Endothelial cell of umbilical vein (primary cell): Measurements from ENCODE around the gene RBM5. TPM values are rescaled to one million over a fixed set of nuclear protein-coding genes. Genes with fewer than 3 reads are reported as not detected.

Source experiments
- BruUV-seq: library from RNA; stranded (reverse); fragments of 400-500 nt; replicated peaks from 2 replicates; lab custom pipeline; 2021; lab: Mats Ljungman, UMichigan
- CTCF ChIA-PET: fragments of 300-600, 350-600 bp; sonication (Branson Sonifier 250); formaldehyde crosslinking; loops from one replicate; lab custom pipeline; 2021; ENCODE audit warnings: antibody characterized with exemption, inconsistent platforms; lab: Charles Lee
- POLR2A ChIA-PET: fragments of 300-600, 350-600 bp; sonication (Branson Sonifier 250); formaldehyde crosslinking; loops from one replicate; lab custom pipeline; 2021; ENCODE audit warnings: antibody characterized with exemption, inconsistent platforms; lab: Charles Lee
- DNase-seq: peaks from one replicate; pipeline ENCODE4 v3.0.0-alpha.2; 2011; ENCODE audit warnings: low read depth, low spot score
- FAIRE-seq: peaks from 2 replicates; lab custom pipeline; 2011; peaks lifted over from hg19 to GRCh38; lab: Jason Lieb, UNC
- H2AFZ ChIP-seq: 2 replicates; pipeline ENCODE4 v1.6.0; 2012; ENCODE audit warnings: low read depth, low read length, control low read depth, inconsistent platforms
- H3K27ac ChIP-seq: 2 replicates; pipeline ENCODE4 v1.5.1; 2011; ENCODE audit warnings: low read depth, mild to moderate bottlenecking, control low read depth, low read length, moderate library complexity; ENCODE audit not compliant: insufficient read depth
- H3K27me3 ChIP-seq, 2 experiments: 2 replicates each; pipeline versions ENCODE4 v1.6.0 to v1.6.1; 2011; ENCODE audit warnings: low read length in 2 of 2, mixed read lengths in 1 of 2; ENCODE audit not compliant: control insufficient read depth in 2 of 2, insufficient read depth in 2 of 2
- H3K36me3 ChIP-seq, 2 experiments: 2 replicates in 1 of 2; 3 replicates in 1 of 2; pipeline ENCODE4 v1.5.1; 2011; ENCODE audit warnings: low read length in 2 of 2, mild to moderate bottlenecking in 1 of 2, moderate library complexity in 1 of 2; ENCODE audit not compliant: control insufficient read depth in 2 of 2, insufficient read depth in 2 of 2; ENCODE audit errors: extremely low read depth in 1 of 2
- H3K4me1 ChIP-seq: 3 replicates; pipeline ENCODE4 v1.5.1; 2011; ENCODE audit warnings: mild to moderate bottlenecking, low read length; ENCODE audit not compliant: control insufficient read depth, insufficient read depth; ENCODE audit errors: extremely low read depth
- H3K4me2 ChIP-seq: 2 replicates; pipeline ENCODE4 v1.6.1; 2011; ENCODE audit warnings: low read length, control low read depth, mixed read lengths; ENCODE audit not compliant: insufficient read depth
- H3K4me3 ChIP-seq, 3 experiments: fragments of 200-600 bp in 1 of 3; sonication (generic), shearing (Covaris generic) in 1 of 3; replicated peaks in 1 of 3; 2 replicates each; pipeline ENCODE4 v1.5.1; 2011 to 2016; ENCODE audit warnings: control low read depth in 3 of 3, low read length in 3 of 3, mild to moderate bottlenecking in 2 of 3, inconsistent platforms in 1 of 3, low read depth in 1 of 3, moderate library complexity in 1 of 3; ENCODE audit not compliant: insufficient read depth in 1 of 3
- H3K79me2 ChIP-seq: 2 replicates; pipeline ENCODE4 v1.6.0; 2012; ENCODE audit warnings: low read length, inconsistent platforms; ENCODE audit not compliant: control insufficient read depth, insufficient read depth
- H3K9ac ChIP-seq: replicated peaks from 2 replicates; pipeline ENCODE3; 2011; ENCODE audit warnings: low read length, control low read depth; ENCODE audit not compliant: insufficient read depth; ENCODE audit errors: extremely low read depth
- H3K9me1 ChIP-seq: replicated peaks from 3 replicates; pipeline ENCODE4 v1.6.0; 2011; ENCODE audit warnings: mild to moderate bottlenecking, low read length; ENCODE audit not compliant: control insufficient read depth, insufficient read depth; ENCODE audit errors: extremely low read depth
- H3K9me3 ChIP-seq: replicated peaks from 2 replicates; pipeline ENCODE4 v1.5.1; 2012; ENCODE audit warnings: low read length, inconsistent platforms; ENCODE audit not compliant: control insufficient read depth, insufficient read depth
- H4K20me1 ChIP-seq: replicated peaks from 2 replicates; pipeline ENCODE3; 2011; ENCODE audit warnings: mild to moderate bottlenecking, low read length; ENCODE audit not compliant: control insufficient read depth, insufficient read depth; ENCODE audit errors: extremely low read depth
- CTCF ChIP-seq, 2 donors: IDR thresholded peaks; 1 replicate in 1 of 2; 2 replicates in 1 of 2; pipeline ENCODE4 v1.5.1; 2011; ENCODE audit warnings: low read length in 2 of 2, mild to moderate bottlenecking in 2 of 2, moderate library complexity in 2 of 2, control low read depth in 1 of 2, inconsistent platforms in 1 of 2, low read depth in 1 of 2; ENCODE audit not compliant: insufficient read depth in 1 of 2; ENCODE audit errors: extremely low read depth in 1 of 2
- EZH2 ChIP-seq: IDR thresholded peaks from 2 replicates; pipeline ENCODE4 v1.6.1; 2012; ENCODE audit warnings: borderline replicate concordance, low read depth, mild to moderate bottlenecking, moderate library complexity, low read length, inconsistent platforms; ENCODE audit not compliant: severe bottlenecking
- FOS ChIP-seq: IDR thresholded peaks from 2 replicates; pipeline ENCODE4 v1.6.1; 2011; ENCODE audit warnings: mild to moderate bottlenecking, low read length, moderate library complexity, borderline replicate concordance; ENCODE audit not compliant: insufficient read depth
- GATA2 ChIP-seq: IDR thresholded peaks from 2 replicates; pipeline ENCODE4 v1.7.0; 2011; ENCODE audit warnings: low read depth, mild to moderate bottlenecking, moderate library complexity, mixed read lengths, low read length; ENCODE audit not compliant: insufficient read length, insufficient read depth
- JUN ChIP-seq: IDR thresholded peaks from 2 replicates; pipeline ENCODE4 v1.6.1; 2011; ENCODE audit warnings: borderline replicate concordance, low read depth; ENCODE audit not compliant: insufficient read length, insufficient read depth
- MAX ChIP-seq: IDR thresholded peaks from 2 replicates; pipeline ENCODE4 v1.6.1; 2011; ENCODE audit not compliant: insufficient read depth, insufficient read length
- MYC ChIP-seq: IDR thresholded peaks from one replicate; pipeline ENCODE4 v1.6.1; 2011; ENCODE audit warnings: mild to moderate bottlenecking, low read depth, low read length
- POLR2A ChIP-seq: IDR thresholded peaks from 2 replicates; pipeline ENCODE4 v1.6.1; 2012; ENCODE audit warnings: low read depth, mild to moderate bottlenecking, control low read depth, low read length
- POLR2AphosphoS5 ChIP-seq: IDR thresholded peaks from 2 replicates; pipeline ENCODE4 v1.6.1; 2012; ENCODE audit warnings: low read depth, mild to moderate bottlenecking, control low read depth, low read length, moderate library complexity; ENCODE audit not compliant: insufficient read depth
- dilution Hi-C: fragments of 300-500 bp; cut with MboI; formaldehyde crosslinking; loops from one replicate; pipeline ENCODE4 v1.15.0; 2019; ENCODE audit warnings: low sequenced_read_pairs; ENCODE audit not compliant: extremely low pct_ligation_motif_present
- intact Hi-C: fragments of 100-400 bp; cut with micrococcal nuclease; formaldehyde crosslinking; loops from one replicate; pipeline ENCODE4 v1.10.0; 2022
- polyA plus RNA-seq, 4 experiments: library from polyadenylated mRNA; depleted of rRNA in 3 of 4; stranded (reverse) in 3 of 4; unstranded in 1 of 4; fragments of >200 nt; gene quantifications; 2 replicates each; pipeline versions ENCODE4 v1.2.1 to v1.2.3, GENCODE V29; 2011 to 2012; ENCODE audit warnings: missing spikeins in 1 of 4
- total RNA-seq: library from RNA; stranded (reverse); gene quantifications from 2 replicates; pipeline ENCODE4 v1.2.3, GENCODE V29; 2021

The RBM5 gene
- total and polyA plus RNA-seq, 2 donors (not counting 3 experiments of a cell fraction or from before 2014, with no cell fraction given), result 190 to 218 TPM

- peak; percentile 42 for DNase-seq
- Histone ChIP-seq H3K4me3 (no peak overlapping the region), H4K20me1 (no peaks in the 10 kb centered on the region), H3K27ac (peak overlapping the region; percentile 34), H3K9me3 (no peaks in the 10 kb centered on the region), H3K79me2 (peaks cover 73% of the 10 kb centered on the region), H2AFZ (no peak overlapping the region), H3K9me1 (no peaks in the 10 kb centered on the region), H3K36me3 (peaks cover 0 to 9% of the 10 kb centered on the region in 2 experiments), H3K4me2 (peak overlapping the region; percentile 11), H3K27me3 (no peaks in the 10 kb centered on the region), H3K9ac (no peak overlapping the region), H3K4me1 (peaks cover 98% of the 10 kb centered on the region)
- FAIRE-seq, result peak; percentile 83
- ChIA-PET CTCF (interaction anchor here (0.8 to 1.4 kb wide), 2 partner anchors 12 to 31 kb away, joined by 3 read pairs; partner anchors contain the start of gene GNAT1), POLR2A (no interaction called here)
- dilution Hi-C loops, result no loop called here
- BruUV-seq, result no TSS peak
- TF ChIP-seq MAX, result no peak
- no peak for TF ChIP-seq GATA2
- TF ChIP-seq POLR2A, result peak; percentile 1
- peak; percentile 36 for TF ChIP-seq POLR2AphosphoS5
- intact Hi-C loops, result no loop called here
Measured at GRCh38 chr3:50160561-50160983, 71.9 kb downstream of the RBM5 start.

GRCh38 chr3:50161320-50161719 lies 72.6 kb downstream of the RBM5 start:
- DNase-seq (no peak), FAIRE-seq (peak; percentile 35)
- H3K9me3 ChIP-seq, result no peaks in the 10 kb centered on the region
- H3K36me3 ChIP-seq, result peaks cover 0 to 9% of the 10 kb centered on the region in 2 experiments
- no peak for TF ChIP-seq FOS
- no peak for TF ChIP-seq JUN
- TF ChIP-seq EZH2, result no peak
- no peak for TF ChIP-seq POLR2AphosphoS5
- TF ChIP-seq MYC, result no peak
- TF ChIP-seq CTCF (IDR thresholded peaks at IDR 0.05; ENCODE audit: extremely low read depth in 1 of 2, insufficient read depth in 1 of 2, low read depth in 1 of 2, low read length in 2 of 2), result no peak
- TF ChIP-seq POLR2A, result no peak
- H4K20me1 ChIP-seq, result no peaks in the 10 kb centered on the region
- H3K9ac ChIP-seq, result no peak overlapping the region
- dilution Hi-C loops (no loop called here), intact Hi-C loops (no loop called here)
- H3K4me3 ChIP-seq, result no peak overlapping the region
- CTCF ChIA-PET, result interaction anchor here (0.8 to 1.4 kb wide), 3 partner anchors 11 to 30 kb away, joined by 3 read pairs; partner anchors contain the start of gene GNAT1
- H3K4me1 ChIP-seq, result peaks cover 98% of the 10 kb centered on the region
- peaks cover 65% of the 10 kb centered on the region for H3K79me2 ChIP-seq
- no peaks in the 10 kb centered on the region for H3K9me1 ChIP-seq
- BruUV-seq, result no TSS peak
- no peaks in the 10 kb centered on the region for H3K27me3 ChIP-seq
- POLR2A ChIA-PET, result no interaction called here
- peak overlapping the region; percentile 11 for H3K4me2 ChIP-seq
- peak overlapping the region; percentile 34 for H3K27ac ChIP-seq
- H2AFZ ChIP-seq, result no peak overlapping the region
